Stimulated activated CD4-positive, alpha-beta T cell treated with anti-CD3 and anti-CD28 coated beads, TNF-alpha, amount 100 ng/mL, for 1 hour (primary cell): ENCODE measurements around the gene RFFL.
"Not testable (repeated sequence)": the region's sequence is repeated elsewhere in the genome, so short reads cannot be mapped to it uniquely, and the experiment has no call there.

Experiments
- DNase-seq, 3 donors: peaks; one replicate each; pipeline ENCODE4 v3.0.0-alpha.2; 2020; ENCODE audit warnings: low read depth in 3 of 3, low spot score in 1 of 3

The RFFL gene

GRCh38 chr17:35051183-35051578, 12.3 kb downstream of the RFFL start:
- peak in 2 of 3 donors; percentile 25 to 34 for DNase-seq

DNA sequence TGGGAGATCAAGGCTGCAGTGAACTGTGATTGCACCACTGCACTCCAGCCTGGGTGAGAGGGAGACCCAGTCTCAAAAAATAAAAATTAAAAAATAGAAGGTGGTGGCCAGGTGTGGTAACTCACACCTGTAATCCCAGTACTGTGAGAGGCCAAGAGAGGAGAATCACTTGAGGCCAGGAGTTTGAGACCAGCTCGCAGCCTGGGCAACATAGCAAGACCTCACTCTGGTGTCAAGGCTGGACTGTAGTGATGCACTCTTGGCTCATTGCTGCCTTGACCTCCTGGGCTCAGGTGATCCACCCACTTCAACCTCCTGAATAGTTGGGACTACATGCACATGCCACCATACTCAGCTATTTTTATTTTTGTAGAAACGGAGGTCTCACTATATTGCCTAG, 13.3 kb downstream of the RFFL start:
- no peak for DNase-seq

- no peak for DNase-seq
Observed at GRCh38 chr17:35048685-35049379, 14.7 kb downstream of the RFFL start.

DNA sequence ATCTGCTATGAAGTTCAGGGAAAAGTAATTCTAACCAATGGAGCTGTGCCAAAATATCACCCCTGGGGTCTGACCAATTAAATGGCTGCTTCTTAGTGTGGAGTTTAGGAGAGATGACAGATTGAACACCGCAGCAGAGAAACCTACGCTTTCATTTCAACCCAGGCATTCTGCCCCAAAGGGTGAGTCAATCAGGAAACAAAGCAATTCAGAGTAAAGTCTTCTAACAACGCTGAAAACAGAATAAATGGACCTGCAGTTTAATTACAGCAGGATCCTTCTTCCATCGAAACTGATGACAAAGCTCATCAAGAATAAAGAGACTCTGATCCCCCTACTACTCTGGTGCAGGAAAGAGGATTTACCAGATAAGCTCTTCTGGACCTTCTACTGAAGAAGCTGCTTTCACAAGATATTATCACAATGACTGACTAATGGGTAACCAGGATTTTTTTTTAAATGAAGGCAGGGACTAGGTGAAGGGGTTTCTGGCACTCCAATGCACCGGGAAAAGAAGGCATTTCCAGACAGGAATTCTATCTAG, 16.7 kb downstream of the RFFL start:
- DNase-seq = peak; percentile 6 to 34 (median 26)

DNA sequence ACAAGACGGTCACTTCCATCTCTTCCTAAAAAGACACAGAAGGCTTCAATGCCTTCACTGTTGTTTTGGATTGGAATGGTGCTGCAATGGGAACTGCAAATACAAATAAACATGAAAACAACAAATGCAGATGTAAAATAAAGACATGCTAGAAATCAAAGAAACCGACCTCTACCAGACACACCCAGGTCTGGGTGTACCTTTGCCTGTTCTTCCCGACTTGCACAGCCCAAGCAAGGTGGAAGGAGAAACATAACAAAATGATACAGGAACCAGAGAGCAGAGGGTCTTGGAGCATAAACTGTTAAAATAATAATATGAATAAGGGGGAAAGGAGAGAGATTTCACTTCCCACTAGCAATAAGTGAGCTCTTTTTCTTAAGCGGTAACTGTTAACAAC, 17.3 kb downstream of the RFFL start:
- no peak for DNase-seq

DNA sequence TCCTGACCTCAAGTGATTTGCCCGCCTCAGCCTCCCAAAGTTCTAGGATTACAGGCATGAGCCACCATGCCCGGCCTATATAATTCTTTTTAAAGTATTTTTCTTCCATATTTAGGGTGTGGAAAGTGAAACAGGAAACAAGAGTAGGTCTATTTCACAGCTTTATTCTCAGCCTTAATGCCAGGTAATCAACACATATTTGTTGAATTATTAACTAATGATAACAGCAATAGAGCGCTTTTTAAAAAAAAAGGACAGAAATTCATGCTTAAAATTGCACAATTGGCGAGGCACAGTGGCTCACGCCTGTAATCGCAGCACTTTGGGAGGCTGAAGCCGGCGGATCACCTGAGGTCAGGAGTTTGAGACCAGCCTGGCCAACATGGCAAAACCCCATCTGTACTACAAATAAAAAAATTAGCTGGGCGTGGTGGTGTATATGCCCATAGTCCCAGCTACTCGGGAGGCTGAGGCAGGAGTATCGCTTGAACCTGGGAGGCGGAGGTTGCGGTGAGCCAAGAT, 18.0 kb downstream of the RFFL start:
- not testable (repeated sequence) for DNase-seq

DNA sequence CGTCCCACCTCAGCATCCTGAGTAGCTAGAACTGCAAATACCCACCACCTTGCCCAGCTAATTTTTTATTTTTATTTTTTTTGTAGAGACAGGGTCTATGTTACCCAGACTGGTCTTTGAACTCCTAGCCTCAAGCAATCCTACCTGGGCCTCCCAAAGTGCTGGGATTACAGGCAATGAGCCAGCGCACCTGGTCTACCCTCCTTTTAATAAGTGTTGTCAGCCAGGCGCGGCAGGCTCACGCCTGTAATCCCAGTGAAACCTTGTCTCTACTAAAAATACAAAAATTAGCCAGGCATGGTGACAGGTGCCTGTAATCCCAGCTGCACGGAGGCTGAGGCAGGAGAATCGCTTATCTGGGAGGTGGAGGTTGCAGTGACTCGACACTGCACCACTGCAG, 19.3 kb downstream of the RFFL start:
- DNase-seq = no peak

DNA sequence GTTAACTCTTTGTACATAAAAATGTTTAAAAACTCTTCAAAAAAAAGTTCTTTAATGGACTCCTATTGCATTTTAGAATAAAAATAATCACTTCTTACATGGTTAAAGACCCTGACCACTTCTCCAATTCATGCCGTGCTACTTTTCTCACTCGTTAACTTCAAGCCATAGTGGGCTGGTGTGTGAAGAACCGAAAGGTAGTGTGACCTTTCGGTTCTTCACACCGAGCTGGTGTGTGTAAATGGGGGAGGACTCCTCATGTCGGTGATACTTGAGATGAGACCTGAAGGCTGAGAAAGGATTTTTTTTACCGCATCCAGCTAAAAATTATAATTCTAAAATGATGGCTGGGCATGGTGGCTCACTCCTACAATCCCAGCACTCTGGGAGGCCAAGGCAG, 22.1 kb downstream of the RFFL start:
- no peak for DNase-seq

GRCh38 chr17:35038453-35038852, 25.1 kb downstream of the RFFL start:
- no peak for DNase-seq

DNA sequence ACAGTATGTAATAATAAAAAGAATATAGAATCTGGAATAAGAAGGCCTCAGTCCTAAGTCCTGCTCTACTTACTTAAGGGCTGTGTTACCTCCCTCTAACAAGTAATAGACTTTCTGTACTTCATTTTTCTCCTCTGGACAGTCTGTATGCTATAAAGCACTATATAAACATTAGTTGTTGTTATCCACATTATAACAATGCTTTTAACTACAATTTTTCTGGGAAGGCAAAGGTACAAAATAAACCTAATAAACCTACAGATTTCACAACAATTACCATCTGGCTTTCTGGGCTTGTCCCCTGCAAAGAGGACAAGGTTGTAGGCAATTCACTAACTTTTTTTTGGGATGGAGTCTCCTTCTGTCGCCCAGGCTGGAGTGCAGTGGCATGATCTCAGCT, 32.7 kb downstream of the RFFL start:
- DNase-seq = no peak

GRCh38 chr17:35028531-35029262, 34.8 kb downstream of the RFFL start:
- no peak for DNase-seq

DNA sequence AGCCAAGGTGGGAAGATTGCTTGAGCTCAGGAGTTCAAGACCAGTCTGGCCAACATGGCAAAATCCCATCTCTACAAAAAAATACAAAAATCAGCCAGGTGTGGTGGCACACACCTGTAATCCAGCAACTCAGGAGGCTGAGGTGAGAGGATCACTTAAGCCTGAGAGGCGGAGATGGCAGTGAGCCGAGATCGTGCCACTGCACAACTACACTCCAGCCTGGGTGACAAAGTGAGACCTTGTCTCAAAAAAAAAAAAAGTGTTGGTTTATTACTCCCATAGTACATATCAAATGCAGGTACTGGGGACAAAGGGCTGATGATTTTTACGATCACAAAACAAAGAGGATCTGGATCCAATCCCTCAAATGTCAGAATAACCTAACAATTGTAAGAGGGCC, 35.4 kb downstream of the RFFL start:
- DNase-seq = not testable (repeated sequence)

- no peak for DNase-seq
Observed at GRCh38 chr17:35025541-35025940, 38.0 kb downstream of the RFFL start.

GRCh38 chr17:35023538-35023937, 40.0 kb downstream of the RFFL start:
- DNase-seq = no peak

DNA sequence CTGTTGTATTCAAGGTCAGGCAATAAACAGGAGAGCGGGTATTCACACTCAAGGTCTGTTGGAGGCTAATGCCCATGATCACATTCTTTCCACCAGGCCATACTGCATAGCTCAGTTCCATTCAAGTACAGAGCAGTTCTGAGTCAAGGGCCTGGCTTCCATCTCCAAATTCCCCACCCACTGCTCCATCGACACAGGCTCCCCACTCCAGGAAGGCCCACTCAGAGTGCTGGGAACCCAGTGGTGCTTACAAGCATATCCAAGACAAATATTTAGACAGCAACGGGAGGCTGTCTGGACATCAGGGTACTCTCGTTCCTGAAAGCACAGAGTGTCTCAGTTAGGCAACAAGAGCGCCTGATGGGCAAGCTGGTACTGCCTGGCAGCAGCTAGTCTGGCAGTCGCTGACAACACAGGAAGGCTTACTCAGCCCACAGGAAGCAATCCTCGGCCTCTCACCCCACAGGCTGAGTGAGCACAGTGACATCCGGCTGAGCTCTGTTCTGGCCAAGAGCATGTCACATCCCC, 40.9 kb downstream of the RFFL start:
- DNase-seq = peak; percentile 39 to 52 (median 46)

GRCh38 chr17:35021520-35022380, 41.8 kb downstream of the RFFL start:
- DNase-seq = no peak

GRCh38 chr17:35019386-35020179, 43.9 kb downstream of the RFFL start:
- DNase-seq = no peak

- DNase-seq = no peak
Observed at GRCh38 chr17:35018814-35019213, 44.7 kb downstream of the RFFL start.

DNA sequence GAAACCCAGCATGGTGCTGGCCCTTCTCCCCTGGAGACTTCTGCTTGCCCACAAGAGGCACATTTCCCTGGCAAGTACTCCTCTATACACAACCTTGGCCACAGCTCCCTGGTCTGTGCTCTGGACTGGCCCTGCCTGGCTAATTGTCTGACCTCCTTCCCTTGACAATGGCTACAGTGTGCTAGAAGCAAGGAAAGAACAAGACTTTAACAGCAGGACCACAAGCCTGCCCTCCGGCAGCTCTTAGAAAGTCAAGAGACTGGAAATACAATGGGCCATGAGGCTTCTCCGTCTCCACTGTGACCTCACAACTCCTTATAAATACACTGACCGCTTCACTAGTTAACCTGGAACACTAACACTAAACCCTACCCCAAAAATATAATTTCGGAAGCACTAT, 46.5 kb downstream of the RFFL start:
- no peak for DNase-seq

DNA sequence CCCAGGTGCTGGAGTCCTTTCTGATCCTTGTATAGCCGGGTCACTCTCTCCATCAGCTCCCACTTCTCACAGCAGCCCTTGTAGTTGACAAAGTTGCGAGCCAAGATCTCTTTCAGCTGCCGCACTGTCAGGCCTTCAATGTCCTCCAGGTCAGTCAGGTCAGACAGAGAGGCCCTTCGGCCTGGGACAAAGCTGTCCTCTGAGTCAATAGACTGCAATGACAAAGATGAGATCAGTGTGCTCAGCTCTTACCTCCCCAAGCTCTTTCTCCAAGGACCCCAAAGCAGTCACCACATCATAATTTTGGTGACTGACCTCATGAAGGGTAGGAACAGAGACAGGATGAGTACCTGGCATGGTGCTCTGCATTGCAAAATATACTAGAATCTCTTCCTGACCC, 47.1 kb downstream of the RFFL start:
- DNase-seq = no peak
